Fibroblast of pulmonary artery (primary cell): ENCODE data around the gene SKIC2.
"Not testable (repeated sequence)": the region's sequence is repeated elsewhere in the genome, so short reads cannot be mapped to it uniquely, and the experiment has no call there.

Experiments
- DNase-seq: peaks from one replicate; pipeline ENCODE4 v3.0.0-alpha.2; 2010; ENCODE audit warnings: low read depth
- H3K4me3 ChIP-seq: replicated peaks from 2 replicates; pipeline ENCODE4 v1.5.1; 2011; ENCODE audit warnings: low read depth, mild to moderate bottlenecking, control low read depth, low read length, moderate library complexity

The SKIC2 gene

GRCh38 chr6:32004393-32004792 lies 45.4 kb downstream of the SKIC2 start:
- not testable (repeated sequence) for DNase-seq

GRCh38 chr6:32004864-32005537 lies 46.0 kb downstream of the SKIC2 start:
- H3K4me3 ChIP-seq, DNase-seq: not testable (repeated sequence)

More at GRCh38 chr6:32004393-32004792, 45.4 kb downstream of the SKIC2 start:
- not testable (repeated sequence) for H3K4me3 ChIP-seq

GRCh38 chr6:32005538-32005880 lies 46.5 kb downstream of the SKIC2 start:
- H3K4me3 ChIP-seq, DNase-seq: not testable (repeated sequence)

GRCh38 chr6:32005991-32006529 lies 47.1 kb downstream of the SKIC2 start:
- H3K4me3 ChIP-seq, DNase-seq: not testable (repeated sequence)

- not testable (repeated sequence) for DNase-seq, H3K4me3 ChIP-seq
Measured at GRCh38 chr6:32007086-32007485, 48.1 kb downstream of the SKIC2 start.

GRCh38 chr6:32008037-32008436 lies 49.1 kb downstream of the SKIC2 start:
- not testable (repeated sequence) for H3K4me3 ChIP-seq, DNase-seq

- H3K4me3 ChIP-seq, DNase-seq: not testable (repeated sequence)
Measured at GRCh38 chr6:32008616-32009015, 49.6 kb downstream of the SKIC2 start.

GRCh38 chr6:32009537-32009936 lies 50.6 kb downstream of the SKIC2 start:
- not testable (repeated sequence) for DNase-seq, H3K4me3 ChIP-seq

- H3K4me3 ChIP-seq, DNase-seq: not testable (repeated sequence)
Measured at GRCh38 chr6:32010856-32011530, 52.0 kb downstream of the SKIC2 start.

- DNase-seq, result not testable (repeated sequence)
Measured at GRCh38 chr6:32012941-32013617, 54.1 kb downstream of the SKIC2 start.

GRCh38 chr6:32013738-32014137 lies 54.8 kb downstream of the SKIC2 start:
- H3K4me3 ChIP-seq, DNase-seq: not testable (repeated sequence)

More at GRCh38 chr6:32012941-32013617, 54.1 kb downstream of the SKIC2 start:
- not testable (repeated sequence) for H3K4me3 ChIP-seq

- H3K4me3 ChIP-seq, DNase-seq: not testable (repeated sequence)
Measured at GRCh38 chr6:32014547-32014946, 55.6 kb downstream of the SKIC2 start, which contains the start of gene C4B. Gene C4B (plus strand): TSS chr6:32014795. CDS start chr6:32014846, 51 bp downstream.
